Umbilical cord (tissue), 2 donors: ENCODE measurements around the gene PTGDR. TPM values are rescaled to one million over a fixed set of nuclear protein-coding genes. Genes with fewer than 3 reads are reported as not detected.

Source experiments
- DNase-seq: peaks from one replicate; pipeline ENCODE4 v3.0.0-alpha.2; 2015; ENCODE audit warnings: low spot score
- total RNA-seq: library from RNA; depleted of rRNA; stranded (reverse); fragments of >200 nt; gene quantifications from one replicate; pipeline ENCODE4 v1.2.3, GENCODE V29; 2014; ENCODE audit warnings: low replicate concordance; ENCODE audit not compliant: insufficient read depth

Gene PTGDR
- total RNA-seq, 1 donor from 2014 or later = 3.9 TPM

- DNase-seq = peak; percentile 35
Measured at GRCh38 chr14:52312931-52313355, 45.4 kb downstream of the PTGDR start.

DNA sequence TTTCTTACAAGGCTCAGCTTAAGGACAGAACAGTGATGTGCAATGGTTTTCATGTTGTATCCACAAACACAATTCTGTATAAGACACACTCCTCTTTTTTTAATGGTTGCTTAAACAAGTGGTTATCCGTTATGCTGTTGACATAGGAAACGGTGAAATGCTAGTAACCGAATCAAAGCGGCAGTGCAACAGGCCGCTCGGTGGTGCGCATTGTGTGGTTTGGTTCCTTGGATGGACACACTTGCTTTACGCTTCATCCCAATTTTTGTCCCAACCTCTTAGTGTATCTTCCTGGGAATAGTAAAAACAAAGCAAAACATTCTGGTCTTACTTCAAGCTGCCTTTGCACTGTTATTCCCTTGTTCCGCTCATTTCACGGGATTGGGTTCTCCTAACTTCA is 46.0 kb downstream of the PTGDR start:
- no peak for DNase-seq

DNA sequence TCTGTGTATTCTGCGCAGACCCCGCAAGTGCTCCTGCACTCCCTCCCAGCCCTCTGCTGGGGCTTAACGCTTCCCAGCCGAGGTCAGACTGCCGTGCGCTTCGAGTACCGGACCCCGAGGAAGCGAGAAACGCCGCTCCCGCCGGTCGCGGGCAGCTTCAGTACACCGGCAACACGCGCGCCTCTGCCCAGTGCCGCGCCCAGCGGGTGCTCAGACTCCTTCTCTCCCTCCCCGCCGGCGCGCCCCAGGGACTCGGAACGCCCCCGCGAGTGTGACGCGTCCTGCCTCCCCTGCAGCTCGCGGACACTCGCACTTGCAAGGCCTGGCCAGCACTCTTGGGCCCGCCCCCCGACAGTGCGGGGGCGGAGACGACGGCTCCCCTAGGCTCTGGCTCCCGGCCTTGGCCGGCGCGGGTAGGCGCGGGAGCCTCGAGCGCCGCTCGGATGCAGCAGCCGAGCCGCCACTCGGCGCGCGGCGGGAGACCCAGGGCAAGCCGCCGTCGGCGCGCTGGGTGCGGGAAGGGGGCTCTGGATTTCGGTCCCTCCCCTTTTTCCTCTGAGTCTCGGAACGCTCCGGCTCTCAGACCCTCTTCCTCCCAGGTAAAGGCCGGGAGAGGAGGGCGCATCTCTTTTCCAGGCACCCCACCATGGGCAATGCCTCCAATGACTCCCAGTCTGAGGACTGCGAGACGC is 46.6 kb downstream of the PTGDR start, which contains the start of gene PTGER2:
TSS of gene PTGER2 (plus strand) at position 410 of the 692 bp plus-strand sequence. CDS start at position 647, 237 bp downstream.
- peak; percentile 55 for DNase-seq

DNA sequence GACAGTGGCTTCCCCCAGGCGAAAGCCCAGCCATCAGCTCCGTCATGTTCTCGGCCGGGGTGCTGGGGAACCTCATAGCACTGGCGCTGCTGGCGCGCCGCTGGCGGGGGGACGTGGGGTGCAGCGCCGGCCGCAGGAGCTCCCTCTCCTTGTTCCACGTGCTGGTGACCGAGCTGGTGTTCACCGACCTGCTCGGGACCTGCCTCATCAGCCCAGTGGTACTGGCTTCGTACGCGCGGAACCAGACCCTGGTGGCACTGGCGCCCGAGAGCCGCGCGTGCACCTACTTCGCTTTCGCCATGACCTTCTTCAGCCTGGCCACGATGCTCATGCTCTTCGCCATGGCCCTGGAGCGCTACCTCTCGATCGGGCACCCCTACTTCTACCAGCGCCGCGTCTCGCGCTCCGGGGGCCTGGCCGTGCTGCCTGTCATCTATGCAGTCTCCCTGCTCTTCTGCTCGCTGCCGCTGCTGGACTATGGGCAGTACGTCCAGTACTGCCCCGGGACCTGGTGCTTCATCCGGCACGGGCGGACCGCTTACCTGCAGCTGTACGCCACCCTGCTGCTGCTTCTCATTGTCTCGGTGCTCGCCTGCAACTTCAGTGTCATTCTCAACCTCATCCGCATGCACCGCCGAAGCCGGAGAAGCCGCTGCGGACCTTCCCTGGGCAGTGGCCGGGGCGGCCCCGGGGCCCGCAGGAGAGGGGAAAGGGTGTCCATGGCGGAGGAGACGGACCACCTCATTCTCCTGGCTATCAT is 47.3 kb downstream of the PTGDR start:
- no peak for DNase-seq

DNA sequence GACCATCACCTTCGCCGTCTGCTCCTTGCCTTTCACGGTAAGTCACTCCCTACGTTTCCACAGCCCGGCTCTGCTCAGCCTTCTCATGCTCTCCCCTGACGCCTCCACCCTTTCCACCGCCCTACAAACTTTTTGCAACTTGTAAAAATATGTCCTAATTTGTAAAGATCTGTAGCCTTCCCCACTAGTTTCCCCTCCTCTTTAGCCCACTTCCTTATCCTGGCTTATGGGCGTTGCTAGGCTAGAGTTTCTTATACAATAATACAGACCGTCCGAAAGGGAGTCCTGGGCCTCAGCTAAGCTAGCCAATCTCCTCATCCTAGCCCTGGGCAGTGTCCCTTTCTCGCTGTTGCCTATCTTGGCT is 47.8 kb downstream of the PTGDR start:
- DNase-seq = no peak

DNA sequence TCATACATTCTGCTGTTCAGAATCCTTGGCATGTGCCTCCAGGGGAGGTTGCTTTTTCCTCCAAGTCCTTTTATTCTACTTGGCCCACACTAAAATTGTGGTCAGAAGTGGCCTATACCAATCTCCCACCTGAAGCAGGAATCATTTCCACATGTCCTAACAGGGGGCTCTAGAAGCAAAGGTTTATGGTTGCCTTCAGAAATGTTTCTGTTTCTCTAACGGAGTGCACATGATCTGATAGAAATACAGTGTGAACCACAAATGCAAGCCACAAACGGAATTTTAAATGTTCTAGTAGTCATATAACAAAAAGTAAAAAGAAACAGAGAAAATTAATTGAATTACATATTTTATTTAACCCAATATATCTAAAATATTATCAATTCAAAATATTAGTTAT is 50.6 kb downstream of the PTGDR start:
- DNase-seq = no peak

DNA sequence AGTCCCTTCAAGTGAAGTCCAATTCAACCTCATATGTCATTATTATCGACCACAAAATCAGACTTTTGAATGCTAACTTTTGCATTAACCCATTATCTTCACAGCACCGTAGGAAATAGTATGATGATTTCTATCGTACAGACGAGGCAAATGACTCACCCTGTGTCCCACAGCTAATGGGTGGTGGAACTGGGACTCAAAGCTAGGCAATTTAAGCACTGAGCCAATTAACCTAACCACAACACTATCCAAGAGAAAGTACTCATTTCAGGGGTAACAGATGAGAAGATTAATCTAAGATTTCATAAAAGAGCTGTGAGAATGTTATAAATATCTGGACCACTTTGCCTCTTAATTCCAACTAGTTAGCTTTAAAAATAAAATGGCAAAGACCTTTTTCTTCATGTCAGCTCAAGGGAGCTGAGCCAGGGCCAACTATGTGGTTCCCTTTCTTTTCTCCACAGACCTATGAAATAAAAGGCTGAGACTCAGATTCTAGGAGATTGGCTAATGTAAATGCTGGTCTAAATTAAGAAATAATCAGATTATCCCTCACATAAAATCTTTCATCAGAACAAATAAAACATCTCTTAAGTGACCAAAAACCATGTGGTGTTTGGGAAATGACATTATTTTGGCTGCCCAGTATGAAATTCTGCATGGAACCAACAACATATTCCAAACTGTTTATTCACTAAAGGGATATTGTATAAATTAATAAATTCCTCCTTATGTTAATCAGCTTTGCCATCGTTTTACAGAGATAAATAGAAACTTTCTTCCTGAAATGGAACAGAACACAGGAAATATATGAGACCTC is 51.5 kb downstream of the PTGDR start:
- no peak for DNase-seq

- no peak for DNase-seq
Measured at GRCh38 chr14:52319919-52320318, 52.4 kb downstream of the PTGDR start.

GRCh38 chr14:52325126-52325525 is 57.6 kb downstream of the PTGDR start:
- no peak for DNase-seq

GRCh38 chr14:52325630-52326029 is 58.1 kb downstream of the PTGDR start:
- no peak for DNase-seq

Other genes with a start within 250 kb of the PTGDR start
- gene NID2, start 198.6 kb upstream of the PTGDR start, total RNA-seq = 42.4 TPM
- gene PTGER2, start 46.6 kb downstream of the PTGDR start, total RNA-seq = 2.9 TPM